HepG2 (cell line): ENCODE data around the gene LDB3. TPM values are rescaled to one million over a fixed set of nuclear protein-coding genes. Genes with fewer than 3 reads are reported as not detected.

ENCODE experiments used
- ATAC-seq: fragments of 200-7000 bp; cut with Tn5 transposase; 3 replicates; pipeline ENCODE4 v1.9.1; 2020; ENCODE audit warnings: mild to moderate bottlenecking, moderate library complexity
- BruUV-seq: library from RNA; stranded (reverse); fragments of 400-500 nt; replicated peaks from 2 replicates; lab custom pipeline; 2021; lab: Mats Ljungman, UMichigan
- CTCF ChIA-PET: fragments of 300-600 bp; formaldehyde crosslinking; extraction: SDS; loops from one replicate; lab custom pipeline; 2021; ENCODE audit warnings: low total read pairs, inconsistent platforms, low intra/inter-chr PET ratio; lab: Yijun Ruan, JAX
- POLR2A ChIA-PET: fragments of 350-600 bp; sonication (Branson Sonifier 250); formaldehyde crosslinking; loops from one replicate; lab custom pipeline; 2020; ENCODE audit warnings: antibody characterized with exemption, inconsistent platforms; lab: Yijun Ruan, JAX
- DNase-seq: peaks from one replicate; pipeline ENCODE4 v3.0.0-alpha.2; 2015; ENCODE audit warnings: low spot score
- FAIRE-seq: peaks from 3 replicates; lab custom pipeline; 2011; peaks lifted over from hg19 to GRCh38; lab: Jason Lieb, UNC
- H2AFZ ChIP-seq: one replicate; pipeline ENCODE4 v1.6.1; 2011; ENCODE audit warnings: low read length, inconsistent platforms
- H3K27ac ChIP-seq: fragments of 300-600 bp; 3 replicates; pipeline ENCODE4 v1.8.0; 2011; ENCODE audit warnings: mixed run types, mild to moderate bottlenecking, mixed read lengths, low read length, inconsistent platforms; ENCODE audit not compliant: insufficient read depth; ENCODE audit errors: extremely low read length
- H3K27me3 ChIP-seq, 2 experiments: fragments of 200-600 bp in 1 of 2; 2 replicates in 1 of 2; 3 replicates in 1 of 2; pipeline versions ENCODE4 v1.6.0 to v1.8.0; 2011; ENCODE audit warnings: low read length in 2 of 2, mild to moderate bottlenecking in 2 of 2, moderate library complexity in 2 of 2, inconsistent platforms in 1 of 2; ENCODE audit not compliant: insufficient read depth in 2 of 2, control insufficient read depth in 1 of 2
- H3K36me3 ChIP-seq, 2 experiments: fragments of 200-600 bp in 1 of 2; replicated peaks in 1 of 2; 2 replicates in 1 of 2; 3 replicates in 1 of 2; pipeline versions ENCODE4 v1.5.1 to v1.8.0; 2011; ENCODE audit warnings: low read length in 2 of 2, inconsistent platforms in 1 of 2; ENCODE audit not compliant: insufficient read depth in 2 of 2, control insufficient read depth in 1 of 2
- H3K4me1 ChIP-seq: 2 replicates; pipeline ENCODE4 v1.5.1; 2012; ENCODE audit warnings: low read length, inconsistent platforms; ENCODE audit not compliant: insufficient read depth
- H3K4me2 ChIP-seq: 2 replicates; pipeline ENCODE4 v1.6.0; 2011; ENCODE audit warnings: low read depth, low read length, inconsistent platforms
- H3K4me3 ChIP-seq, 3 experiments: fragments of 200-600 bp in 1 of 3; sonication (generic), shearing (Covaris generic) in 1 of 3; replicated peaks in 1 of 3; 2 replicates each; pipeline ENCODE4 v1.5.1; 2011 to 2016; ENCODE audit warnings: low read length in 3 of 3, inconsistent platforms in 2 of 3, low read depth in 2 of 3, mild to moderate bottlenecking in 2 of 3, control low read depth in 1 of 3, mixed read lengths in 1 of 3; ENCODE audit not compliant: insufficient read depth in 1 of 3
- H3K79me2 ChIP-seq: one replicate; pipeline ENCODE4 v1.6.1; 2011; ENCODE audit warnings: low read length, inconsistent platforms; ENCODE audit not compliant: insufficient read depth
- H3K9ac ChIP-seq: 2 replicates; pipeline ENCODE4 v1.6.0; 2011; ENCODE audit warnings: mild to moderate bottlenecking, low read depth, low read length, inconsistent platforms; ENCODE audit not compliant: insufficient read depth
- H3K9me3 ChIP-seq: 2 replicates; pipeline ENCODE4 v1.5.1; 2012; ENCODE audit warnings: mild to moderate bottlenecking, low read length
- H4K20me1 ChIP-seq: 2 replicates; pipeline ENCODE4 v1.6.0; 2011; ENCODE audit warnings: inconsistent platforms, mild to moderate bottlenecking, low read length, moderate library complexity; ENCODE audit not compliant: insufficient read depth
- CHCHD3 ChIP-seq: sonication (generic); formaldehyde crosslinking; IDR thresholded peaks from 2 replicates; pipeline ENCODE4 v1.8.0; 2022; ENCODE audit warnings: mild to moderate bottlenecking, missing genetic modification reagents, moderate library complexity
- HES4 ChIP-seq: sonication (generic); formaldehyde crosslinking; IDR thresholded peaks from 2 replicates; pipeline ENCODE4 v1.9.0; 2021; ENCODE audit warnings: mild to moderate bottlenecking, missing genetic modification reagents, borderline replicate concordance
- ZNF713 ChIP-seq: sonication (generic); formaldehyde crosslinking; IDR thresholded peaks from 2 replicates; pipeline ENCODE4 v1.4.0; 2020; ENCODE audit warnings: mild to moderate bottlenecking, missing genetic modification reagents
- WGBS: methylation state at CpG from one replicate; pipeline ENCODE4 v1.1.6; 2017; ENCODE audit warnings: low lambda C conversion rate; 5-methylcytosine and 5-hydroxymethylcytosine counted together
- in situ Hi-C: cut with HindIII; loops from 2 replicates; pipeline ENCODE4 v1.10.0; 2017; ENCODE audit warnings: low pct_unique_long_range_greater_than_20kb; ENCODE audit not compliant: extremely low pct_ligation_motif_present
- intact Hi-C: fragments of 100-400 bp; cut with micrococcal nuclease; formaldehyde crosslinking; loops from one replicate; pipeline ENCODE4 v1.10.0; 2022; ENCODE audit not compliant: unreplicated experiment
- polyA plus RNA-seq, 8 experiments: library from polyadenylated mRNA; depleted of rRNA in 3 of 8; stranded (reverse) in 7 of 8; unstranded in 1 of 8; fragments of >200 nt; fragmentation: Illumina TruSeq in 4 of 8; extraction: Trizol in 4 of 8; gene quantifications; 2 replicates each; pipeline versions ENCODE4 v1.2.1 to v1.2.3, GENCODE V29; 2011 to 2016; ENCODE audit warnings: low read depth in 4 of 8, missing spikeins in 1 of 8, mixed read lengths in 1 of 8; ENCODE audit not compliant: insufficient read depth in 1 of 8
- total RNA-seq, 5 experiments: library from RNA; depleted of rRNA; stranded (reverse); fragments of >200 nt; fragmentation: Illumina TruSeq; extraction: Trizol; gene quantifications; 2 replicates each; pipeline ENCODE4 v1.2.3, GENCODE V29; 2016; ENCODE audit warnings: low read depth in 1 of 5

LDB3 gene
- total and polyA plus RNA-seq, 2 of the 13 experiments (the other 11 are each of a cell fraction or from before 2014, with no cell fraction given): not detected

DNA sequence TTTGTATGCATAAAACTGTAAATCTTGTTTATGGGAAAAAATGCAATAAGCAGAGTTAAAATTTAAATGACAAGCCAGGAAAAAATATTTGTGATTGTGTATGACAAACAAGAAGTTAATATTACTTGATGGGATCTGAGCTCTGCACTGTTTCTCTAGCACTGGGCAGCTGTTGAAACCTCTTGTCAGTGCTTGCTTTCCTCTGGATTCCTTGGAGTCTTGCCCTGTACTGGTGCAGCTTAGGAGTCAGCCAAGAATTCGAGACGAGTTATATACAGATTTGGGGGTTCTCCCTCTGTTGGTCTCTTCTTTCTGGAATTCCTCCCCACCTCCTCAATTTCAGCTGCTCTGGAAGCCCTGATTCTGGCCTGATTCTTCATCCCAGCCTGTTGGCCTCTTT is 38.2 kb upstream of the LDB3 start:
- Histone ChIP-seq H3K36me3 (no peaks in the 10 kb centered on the region), H4K20me1 (no peaks in the 10 kb centered on the region), H3K4me1 (peaks cover 11% of the 10 kb centered on the region), H3K9ac (no peak overlapping the region), H3K4me3 (no peak overlapping the region), H3K27ac (no peak overlapping the region), H3K4me2 (no peak overlapping the region), H3K27me3 (no peaks in the 10 kb centered on the region; a peak in 2 of 5 replicates), H2AFZ (no peak overlapping the region), H3K79me2 (no peaks in the 10 kb centered on the region), H3K9me3 (no peaks in the 10 kb centered on the region)
- no TSS peak for BruUV-seq
- no peak for DNase-seq
- in situ Hi-C loops: no loop called here
- TF ChIP-seq CHCHD3 (CRISPR knock-in tag): no peak
- 6% methylated on average over 2 of the region's 2 CpGs for WGBS
- no peak for FAIRE-seq
- intact Hi-C loops: no loop called here
- POLR2A ChIA-PET: no interaction called here
- no peak for ATAC-seq
- CTCF ChIA-PET: no interaction called here

DNA sequence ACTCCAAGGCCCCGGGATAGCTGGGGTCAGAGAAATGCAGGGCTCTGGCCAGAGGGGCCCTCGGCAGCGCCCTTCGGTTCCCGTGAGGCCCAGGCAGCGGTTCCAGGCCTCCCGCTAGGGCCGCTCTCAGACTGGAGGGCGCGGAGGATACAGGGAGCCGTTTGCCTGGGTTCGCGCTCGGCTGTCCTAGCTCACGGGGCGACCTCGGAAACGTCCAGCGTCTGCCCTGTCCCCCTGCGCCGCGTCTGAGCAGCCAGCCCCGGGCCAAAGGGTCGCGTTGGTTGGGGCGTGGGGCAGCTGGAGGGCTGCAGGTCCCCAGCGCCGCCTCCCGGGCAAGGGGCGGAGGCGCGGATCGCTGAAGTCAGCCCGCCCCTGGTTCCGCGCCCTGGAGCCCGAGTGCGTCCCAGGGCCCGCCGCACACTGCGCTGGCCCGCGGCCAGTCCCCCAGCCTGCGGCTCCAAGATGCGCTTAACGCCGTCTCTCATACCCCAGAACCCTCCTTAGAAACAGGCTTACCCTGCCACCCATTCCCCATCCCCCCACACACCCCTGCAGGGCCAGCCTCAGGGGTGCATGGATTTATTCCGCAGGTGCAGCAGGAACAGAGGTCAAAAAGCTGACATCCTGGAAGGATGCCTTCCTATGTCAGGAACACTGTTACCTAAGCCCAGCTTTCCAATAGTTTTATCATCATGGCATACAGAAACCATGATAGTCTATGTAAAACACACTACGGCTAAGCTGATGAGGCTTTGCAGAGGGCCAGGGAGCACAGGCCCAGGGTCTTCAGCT is 36.1 kb upstream of the LDB3 start:
- ATAC-seq (no peak), DNase-seq (no peak), FAIRE-seq (no peak)
- 0 out of 2 replicates have a peak, but pooled peaks have one; percentile 26 for TF ChIP-seq HES4 (CRISPR knock-in tag)
- TF ChIP-seq ZNF713 (CRISPR knock-in tag): no peak
- Histone ChIP-seq H3K27me3 (no peaks in the 10 kb centered on the region; a peak in 1 of 5 replicates), H3K9me3 (no peaks in the 10 kb centered on the region), H3K4me3 (no peak overlapping the region), H3K27ac (no peak overlapping the region), H4K20me1 (no peaks in the 10 kb centered on the region), H3K36me3 (no peaks in the 10 kb centered on the region), H3K79me2 (no peaks in the 10 kb centered on the region), H3K4me2 (no peak overlapping the region), H2AFZ (no peak overlapping the region), H3K9ac (no peak overlapping the region), H3K4me1 (peaks cover 11% of the 10 kb centered on the region)
- BruUV-seq: no TSS peak
- intact Hi-C loops: no loop called here
- ChIA-PET CTCF (no interaction called here), POLR2A (no interaction called here)
- in situ Hi-C loops: no loop called here
- 81% methylated on average over 27 of the region's 49 CpGs for WGBS
